Omental fat pad (tissue), 4 donors: ENCODE results near the gene MPND. TPM values are rescaled to one million over a fixed set of nuclear protein-coding genes. Genes with fewer than 3 reads are reported as not detected.
A peak's percentile ranks its signal among the peaks of the same experiment; 100 is the strongest.

Source experiments
- ATAC-seq: fragments of 150-250 bp; one replicate; pipeline ENCODE4 v1.9.1; 2016; ENCODE audit warnings: mild to moderate bottlenecking, moderate library complexity; ENCODE audit not compliant: low FRiP score
- DNase-seq: peaks from one replicate; pipeline ENCODE4 v3.0.0-alpha.2; 2019; ENCODE audit warnings: low spot score
- total RNA-seq, 4 donors: library from RNA; depleted of rRNA; stranded (reverse); fragments of >200 nt; gene quantifications; one replicate each; pipeline ENCODE4 v1.1.0, GENCODE V29; 2016
- TF ChIP-seq, protein P1 (sequence below), 3 donors: fragments of 450-650 bp; IDR thresholded peaks; one replicate each; pipeline ENCODE4 v1.5.1; 2016 to 2017; ENCODE audit warnings: antibody characterized with exemption in 3 of 3, mild to moderate bottlenecking in 3 of 3, moderate library complexity in 2 of 3

The MPND gene
- total RNA-seq, 4 donors from 2014 or later = 3.5 to 7.1 (median 6.0) TPM

GRCh38 chr19:4401769-4402170 is 58.4 kb downstream of the MPND start:
- TF ChIP-seq, protein P1, sequence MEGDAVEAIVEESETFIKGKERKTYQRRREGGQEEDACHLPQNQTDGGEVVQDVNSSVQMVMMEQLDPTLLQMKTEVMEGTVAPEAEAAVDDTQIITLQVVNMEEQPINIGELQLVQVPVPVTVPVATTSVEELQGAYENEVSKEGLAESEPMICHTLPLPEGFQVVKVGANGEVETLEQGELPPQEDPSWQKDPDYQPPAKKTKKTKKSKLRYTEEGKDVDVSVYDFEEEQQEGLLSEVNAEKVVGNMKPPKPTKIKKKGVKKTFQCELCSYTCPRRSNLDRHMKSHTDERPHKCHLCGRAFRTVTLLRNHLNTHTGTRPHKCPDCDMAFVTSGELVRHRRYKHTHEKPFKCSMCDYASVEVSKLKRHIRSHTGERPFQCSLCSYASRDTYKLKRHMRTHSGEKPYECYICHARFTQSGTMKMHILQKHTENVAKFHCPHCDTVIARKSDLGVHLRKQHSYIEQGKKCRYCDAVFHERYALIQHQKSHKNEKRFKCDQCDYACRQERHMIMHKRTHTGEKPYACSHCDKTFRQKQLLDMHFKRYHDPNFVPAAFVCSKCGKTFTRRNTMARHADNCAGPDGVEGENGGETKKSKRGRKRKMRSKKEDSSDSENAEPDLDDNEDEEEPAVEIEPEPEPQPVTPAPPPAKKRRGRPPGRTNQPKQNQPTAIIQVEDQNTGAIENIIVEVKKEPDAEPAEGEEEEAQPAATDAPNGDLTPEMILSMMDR (IDR thresholded peaks at IDR 0.05) = no peak
- DNase-seq (no peak), ATAC-seq (no peak)

- TF ChIP-seq, protein P1 (IDR thresholded peaks at IDR 0.05) = no peak
- ATAC-seq (peak; percentile 97), DNase-seq (peak; percentile 99)
Observed at GRCh38 chr19:4402171-4403004, 59.0 kb downstream of the MPND start, which contains the start of gene CHAF1A. TSS of gene CHAF1A (plus strand) at chr19:4402640. CDS start at chr19:4402763, 123 bp downstream.

- ATAC-seq (no peak), DNase-seq (no peak)
- TF ChIP-seq, protein P1 (IDR thresholded peaks at IDR 0.05) = no peak
Observed at GRCh38 chr19:4403005-4403761, 59.8 kb downstream of the MPND start.

DNA sequence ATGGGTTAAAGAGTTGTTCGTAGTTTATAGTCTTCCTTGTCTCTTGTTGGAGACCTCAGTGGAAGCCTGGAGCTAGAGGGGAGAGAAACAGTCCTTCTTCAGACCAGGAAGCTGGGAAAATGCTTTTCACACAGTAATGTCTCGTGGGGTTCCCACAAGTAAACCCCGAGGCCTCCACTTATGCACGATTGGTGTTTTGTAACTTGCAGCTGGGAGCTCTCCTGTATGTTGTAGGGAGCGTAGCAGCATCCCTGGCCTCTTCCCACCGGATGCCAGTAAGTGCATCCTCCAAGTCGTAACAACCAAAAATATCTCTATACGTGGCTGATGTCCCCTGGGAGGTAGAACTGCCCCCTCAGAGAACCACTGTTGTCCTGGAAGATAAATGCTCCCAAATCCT is 62.6 kb downstream of the MPND start:
- DNase-seq (no peak), ATAC-seq (no peak)
- TF ChIP-seq, protein P1 (IDR thresholded peaks at IDR 0.05) = no peak

GRCh38 chr19:4406626-4407025 is 63.3 kb downstream of the MPND start:
- TF ChIP-seq, protein P1 (IDR thresholded peaks at IDR 0.05) = no peak
- no peak for ATAC-seq
- DNase-seq = no peak

DNA sequence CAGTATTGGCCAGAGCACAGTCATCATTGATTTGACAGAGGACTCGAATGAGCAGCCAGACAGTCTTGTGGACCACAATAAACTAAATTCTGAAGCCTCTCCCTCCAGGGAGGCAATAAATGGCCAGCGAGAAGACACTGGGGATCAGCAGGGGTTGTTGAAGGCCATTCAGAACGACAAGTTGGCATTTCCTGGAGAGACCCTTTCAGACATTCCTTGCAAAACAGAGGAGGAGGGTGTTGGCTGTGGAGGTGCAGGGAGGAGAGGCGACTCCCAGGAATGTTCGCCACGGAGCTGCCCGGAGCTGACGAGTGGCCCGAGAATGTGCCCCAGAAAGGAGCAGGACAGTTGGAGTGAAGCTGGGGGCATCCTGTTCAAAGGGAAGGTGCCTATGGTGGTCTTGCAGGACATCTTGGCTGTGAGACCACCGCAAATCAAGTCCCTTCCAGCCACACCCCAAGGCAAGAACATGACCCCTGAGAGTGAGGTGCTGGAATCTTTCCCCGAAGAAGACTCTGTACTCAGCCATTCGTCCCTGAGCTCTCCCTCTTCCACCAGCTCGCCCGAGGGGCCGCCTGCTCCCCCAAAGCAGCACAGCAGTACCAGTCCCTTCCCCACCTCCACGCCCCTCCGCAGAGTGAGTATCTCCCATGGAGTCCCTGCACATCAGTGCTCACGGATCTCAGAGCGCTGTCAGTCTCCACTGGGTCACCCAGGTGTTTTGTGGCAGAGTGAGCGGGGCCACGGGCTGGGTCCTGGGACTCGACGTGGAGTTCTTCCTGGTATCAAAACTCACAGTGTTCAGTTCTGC is 66.0 kb downstream of the MPND start:
- ATAC-seq (no peak), DNase-seq (no peak)
- TF ChIP-seq, protein P1 (IDR thresholded peaks at IDR 0.05) = no peak

Other genes with a start within 250 kb of the MPND start
- 10 to 100 TPM; 47.4 to 65.2 (median 61.4) TPM for gene MAP2K2, start 219.4 kb upstream of the MPND start, total RNA-seq
- not detected for gene CREB3L3, start 189.9 kb upstream of the MPND start, total RNA-seq
- gene SIRT6, start 161.0 kb upstream of the MPND start, total RNA-seq = 10 to 100 TPM; 15.0 to 29.6 (median 21.0) TPM
- 1 to 10 TPM in 2 of 4 donors, under 1 TPM in 2; 0.88 to 1.2 (median 1.0) TPM for gene ANKRD24, start 160.9 kb upstream of the MPND start, total RNA-seq
- gene EBI3, start 114.0 kb upstream of the MPND start, total RNA-seq = 10 to 100 TPM in 1 of 4 donors, 1 to 10 TPM in 3; 2.2 to 11.4 (median 5.0) TPM
- gene YJU2, start 96.5 kb upstream of the MPND start, total RNA-seq = 10 to 100 TPM; 13.2 to 23.7 (median 16.8) TPM
- under 1 TPM in 1 of 4 donors, not detected in 3; 0.19 TPM for gene SHD, start 64.3 kb upstream of the MPND start, total RNA-seq
- under 1 TPM in 1 of 4 donors, not detected in 3; 0.79 TPM for gene TMIGD2, start 41.2 kb upstream of the MPND start, total RNA-seq
- not detected for gene FSD1, start 39.0 kb upstream of the MPND start, total RNA-seq
- 10 to 100 TPM in 2 of 4 donors, 1 to 10 TPM in 2; 4.6 to 18.8 (median 7.7) TPM for gene STAP2, start 4.7 kb upstream of the MPND start, total RNA-seq
- gene SH3GL1, start 57.0 kb downstream of the MPND start, total RNA-seq = 10 to 100 TPM; 38.0 to 54.9 (median 48.2) TPM
- 1 to 10 TPM; 3.9 to 6.5 (median 4.1) TPM for gene CHAF1A, start 59.1 kb downstream of the MPND start, total RNA-seq
- 100 to 1,000 TPM in 2 of 4 donors, 10 to 100 TPM in 2; 62.7 to 128 (median 88.6) TPM for gene UBXN6, start 114.2 kb downstream of the MPND start, total RNA-seq
- 10 to 100 TPM; 17.3 to 40.8 (median 25.2) TPM for gene HDGFL2, start 128.7 kb downstream of the MPND start, total RNA-seq
- gene PLIN4, start 174.9 kb downstream of the MPND start, total RNA-seq = 1,000 to 10,000 TPM in 1 of 4 donors, 100 to 1,000 TPM in 3; 183 to 2,054 (median 453) TPM
- gene PLIN5, start 191.7 kb downstream of the MPND start, total RNA-seq = 10 to 100 TPM; 28.6 to 48.1 (median 44.0) TPM
- gene LRG1, start 196.5 kb downstream of the MPND start, total RNA-seq = 10 to 100 TPM in 1 of 4 donors, 1 to 10 TPM in 3; 1.4 to 22.6 (median 5.4) TPM
- 10 to 100 TPM in 3 of 4 donors, 1 to 10 TPM in 1; 4.4 to 39.3 (median 10.9) TPM for gene SEMA6B, start 216.1 kb downstream of the MPND start, total RNA-seq